ENCODE measurements around the gene PTPRM.

The PTPRM gene

DNA sequence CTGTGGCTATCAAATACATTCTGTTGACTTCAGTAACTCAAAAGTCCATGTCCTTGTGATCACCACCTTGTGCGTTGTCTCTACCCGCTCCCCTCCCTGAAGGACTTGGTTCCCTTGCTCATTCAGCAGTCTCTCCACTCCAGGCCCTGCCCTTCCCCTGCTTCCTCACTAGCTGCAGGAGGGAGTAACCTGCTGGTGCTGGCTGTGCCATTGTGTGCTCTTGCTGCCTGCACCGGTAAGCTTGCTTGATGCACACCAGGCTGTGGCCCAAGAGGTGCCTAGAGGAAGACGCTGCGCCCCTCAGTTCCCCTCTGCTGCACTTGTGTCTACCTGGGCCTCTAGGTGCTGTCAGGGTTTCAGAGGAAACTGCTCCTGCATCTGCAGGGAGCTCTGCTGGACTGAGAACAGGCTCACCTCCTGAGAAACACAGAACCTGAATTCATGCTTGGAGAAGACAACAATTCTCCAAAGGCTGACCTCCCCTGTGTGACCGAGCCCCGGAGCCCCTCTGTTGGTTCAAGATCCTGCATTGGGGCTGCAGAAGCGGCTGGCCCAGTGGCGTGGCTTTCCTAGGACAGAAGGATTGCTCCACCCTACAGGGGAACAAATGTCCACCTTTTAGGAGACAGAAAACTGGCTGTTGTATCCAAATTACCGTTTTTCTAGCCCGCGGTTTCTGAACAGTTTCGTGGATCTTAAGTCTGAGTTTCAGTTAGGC lies 33.6 kb downstream of the PTPRM start:
- no peak for FAIRE-seq

DNA sequence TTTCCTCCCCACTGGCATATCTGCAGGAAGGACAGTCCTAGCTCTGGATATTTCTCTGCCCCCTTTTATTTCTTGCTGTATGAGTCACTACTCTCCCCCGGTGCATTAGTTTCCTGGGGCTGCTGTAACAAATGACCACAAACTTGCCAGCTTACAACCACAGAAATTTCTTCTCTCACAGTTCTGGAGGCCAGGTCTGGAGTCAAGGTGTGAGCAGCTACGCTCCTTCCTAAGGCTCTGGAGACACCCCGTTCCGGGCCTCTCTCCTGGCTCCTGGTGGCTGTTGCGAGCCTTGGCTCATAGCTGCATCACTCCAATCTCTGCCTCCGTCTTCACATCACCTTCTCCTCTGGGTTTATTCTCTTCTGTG lies 34.1 kb downstream of the PTPRM start:
- FAIRE-seq: no peak

DNA sequence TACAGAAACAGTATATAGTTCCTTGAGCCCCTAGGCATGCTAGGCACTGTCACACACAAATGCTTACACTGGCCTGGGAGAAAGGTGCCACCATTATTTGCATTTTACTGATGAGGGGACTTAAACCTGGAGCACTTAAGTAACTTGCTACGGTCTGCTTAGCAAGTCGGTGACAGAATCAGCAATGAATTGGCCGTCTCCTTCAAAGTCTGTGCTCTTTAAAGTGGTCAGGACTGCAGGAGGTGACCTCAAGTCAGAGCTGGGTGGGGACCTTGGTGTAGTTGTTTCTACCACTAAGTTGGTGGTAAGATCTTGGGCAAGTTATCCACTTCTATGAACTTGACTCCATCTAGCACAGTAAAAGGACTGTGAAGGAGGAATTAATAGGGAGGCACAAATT lies 34.8 kb downstream of the PTPRM start:
- FAIRE-seq: no peak

DNA sequence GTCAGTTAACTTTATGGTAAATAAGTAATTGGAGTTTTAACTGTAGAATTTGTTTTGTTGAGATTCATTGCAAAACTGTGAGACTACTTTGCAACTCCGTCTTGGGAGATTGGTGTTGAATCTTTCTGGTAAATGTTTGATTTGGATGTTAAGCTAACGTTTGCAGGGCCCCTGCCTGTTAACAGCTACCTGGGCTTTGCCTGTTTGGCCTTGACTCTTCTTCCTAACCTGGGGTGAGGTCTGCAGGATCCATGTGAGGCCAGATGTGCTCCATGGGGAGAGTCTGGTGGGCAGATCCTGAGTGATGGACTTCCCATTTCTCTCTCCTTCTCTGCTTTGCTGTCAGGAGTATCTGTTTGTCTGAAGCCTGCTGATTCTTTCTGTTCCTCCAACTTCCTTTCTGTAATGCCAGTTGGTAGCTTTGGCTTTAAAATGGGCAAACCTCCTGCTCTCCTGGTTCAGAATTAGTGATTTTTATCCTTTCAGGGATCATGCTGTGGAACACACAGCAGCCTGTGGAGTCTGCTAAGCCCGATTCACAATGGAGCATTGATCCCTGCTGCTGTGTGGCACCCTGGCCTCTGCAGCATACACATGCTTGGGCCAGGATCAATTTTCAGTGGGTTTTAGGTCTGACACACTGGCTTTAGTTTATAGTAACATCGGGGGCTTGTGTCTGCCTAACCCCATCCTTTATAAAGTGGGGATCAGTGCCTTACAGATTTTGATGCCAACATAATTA lies 36.3 kb downstream of the PTPRM start:
- FAIRE-seq: no peak

DNA sequence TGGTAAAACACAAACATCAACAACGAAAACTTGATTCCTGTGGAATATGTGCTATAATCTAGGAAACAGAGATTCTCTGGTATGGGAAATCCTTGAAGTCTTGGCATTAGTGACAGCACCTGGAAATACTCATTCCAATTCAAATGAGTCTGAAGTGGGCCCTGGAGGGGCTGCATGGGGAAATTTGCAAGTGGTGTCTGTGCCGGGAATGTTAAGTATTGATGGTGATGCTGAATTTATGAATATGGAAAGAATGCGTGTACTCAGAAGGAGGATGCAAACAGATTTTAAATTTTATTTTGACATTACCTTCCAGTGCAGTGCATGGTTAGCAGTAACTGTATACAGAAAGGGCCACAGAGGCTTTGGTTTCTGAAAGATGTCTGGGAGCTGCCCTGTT lies 37.2 kb downstream of the PTPRM start:
- FAIRE-seq: no peak

DNA sequence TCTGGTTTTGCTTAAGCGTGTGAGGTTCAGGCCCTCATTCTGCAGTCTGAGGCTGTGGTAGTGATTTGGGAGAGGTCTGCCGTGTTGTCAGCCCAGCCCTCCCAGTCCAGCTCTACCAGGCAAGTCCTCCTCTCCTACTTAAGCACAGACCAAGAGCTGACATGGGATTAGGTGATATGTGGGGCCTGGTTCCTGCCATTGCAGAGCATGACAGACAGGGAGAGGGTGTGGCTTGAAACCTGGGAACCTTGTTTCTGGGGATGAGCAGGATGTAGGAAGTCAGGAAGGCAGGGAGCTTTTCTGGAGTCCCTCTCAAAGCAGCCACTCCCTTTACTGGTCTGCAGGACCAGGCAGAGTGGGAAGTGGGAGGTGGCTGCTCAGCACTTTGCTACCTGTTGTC lies 38.6 kb downstream of the PTPRM start:
- no peak for FAIRE-seq

DNA sequence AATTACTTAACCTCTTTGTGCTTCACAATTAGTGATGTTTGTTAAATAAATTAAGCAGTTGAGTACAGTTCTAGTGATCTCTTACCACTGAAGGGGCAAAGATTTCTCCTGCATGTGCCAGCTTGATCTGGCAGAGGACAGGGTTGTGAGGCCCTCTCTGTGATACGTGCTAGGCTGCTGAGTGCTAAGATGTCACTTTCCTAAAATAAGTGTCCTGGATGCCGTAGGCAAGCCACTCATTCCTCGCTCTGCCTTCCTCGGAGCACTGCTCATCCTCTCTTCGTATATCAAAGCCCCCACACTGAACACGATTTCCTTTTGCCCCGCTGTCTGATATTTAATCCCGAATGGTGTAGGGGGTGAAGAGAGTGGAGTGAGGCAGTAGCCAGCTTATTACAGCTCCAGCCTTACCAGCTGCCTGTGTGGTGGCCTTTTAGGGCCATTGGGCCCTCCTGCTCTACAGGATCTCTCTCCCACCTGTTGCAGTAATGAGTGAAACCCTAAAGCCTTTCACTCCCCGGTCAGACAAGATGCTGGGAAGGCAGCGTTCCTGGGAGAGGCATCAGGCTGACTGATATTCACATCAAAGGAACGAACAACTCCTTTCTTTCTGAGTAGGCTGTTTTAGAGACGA lies 40.5 kb downstream of the PTPRM start:
- no peak for FAIRE-seq

DNA sequence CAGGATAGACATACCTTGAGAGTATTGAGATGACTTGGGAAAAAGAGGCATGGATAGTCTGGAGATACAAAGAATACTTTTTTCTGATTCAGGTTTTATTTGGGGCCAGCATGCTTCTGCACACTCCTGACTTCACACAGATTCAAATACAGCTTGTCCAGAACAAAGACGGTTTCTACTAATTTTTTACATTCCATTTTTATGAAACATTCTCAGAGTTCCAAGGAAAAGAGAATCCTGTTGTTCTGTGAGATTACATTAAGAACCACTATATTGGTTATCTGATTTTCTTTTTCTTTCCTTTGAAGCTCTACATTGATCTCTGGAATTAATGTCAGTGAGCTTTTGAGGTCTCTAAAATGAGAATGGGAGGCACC lies 41.0 kb downstream of the PTPRM start:
- FAIRE-seq: no peak

DNA sequence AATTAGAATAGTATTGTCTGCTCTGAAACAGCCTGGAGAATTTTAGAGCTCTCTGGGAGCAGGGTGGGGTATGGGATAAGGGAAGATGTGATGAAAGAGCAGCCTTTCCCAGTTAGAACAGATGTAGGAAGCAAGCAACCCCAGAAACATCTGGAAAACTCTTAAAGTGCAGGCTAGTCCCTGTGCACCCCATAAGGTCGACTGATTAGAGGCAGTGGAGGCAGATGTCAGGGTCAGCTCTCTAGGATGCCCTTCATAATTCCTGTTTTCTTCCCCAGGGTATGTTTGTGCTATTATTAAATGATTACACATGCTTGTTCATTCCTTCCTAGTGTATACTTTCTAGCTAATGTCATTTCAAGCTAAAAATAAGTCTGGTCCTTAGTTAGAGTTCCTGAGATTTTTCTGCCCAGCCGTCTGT lies 41.7 kb downstream of the PTPRM start:
- FAIRE-seq: no peak

DNA sequence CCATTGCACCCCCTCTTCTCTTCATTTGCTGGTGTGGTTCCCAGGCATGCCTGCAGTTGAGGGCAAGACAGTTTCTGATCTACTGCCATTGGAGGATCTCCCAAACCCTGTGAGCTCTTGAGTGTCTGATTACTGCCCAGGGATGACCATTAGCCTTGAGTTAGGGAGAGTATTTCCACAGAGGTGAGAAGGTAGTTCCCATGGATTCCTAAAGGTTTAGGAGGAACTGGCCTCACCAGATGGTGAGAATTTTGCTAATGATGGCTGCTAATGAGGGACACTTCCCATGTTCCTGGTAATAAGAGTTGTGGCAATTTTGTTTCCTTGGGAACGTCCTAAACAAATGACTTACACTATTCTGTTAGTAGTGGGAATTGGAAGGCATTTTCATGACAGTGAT lies 42.5 kb downstream of the PTPRM start:
- no peak for FAIRE-seq

DNA sequence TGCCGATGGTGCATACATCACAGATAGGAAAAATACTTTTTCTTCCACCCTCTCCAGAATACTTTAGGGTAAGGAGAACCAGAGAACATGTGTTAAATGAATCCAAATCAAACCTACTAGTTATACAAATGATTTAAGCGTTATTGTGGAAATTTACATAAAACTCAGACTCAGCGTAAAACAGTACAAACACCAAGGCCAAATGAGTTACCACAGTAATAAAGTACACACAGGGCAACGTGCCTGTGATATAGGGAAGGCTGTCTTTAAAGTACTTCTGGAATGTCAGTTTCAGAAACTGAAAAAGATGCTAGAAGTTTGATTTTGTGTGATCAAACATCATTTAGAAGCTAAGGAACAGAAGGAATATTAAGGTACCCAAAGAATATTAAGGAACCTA lies 46.9 kb downstream of the PTPRM start:
- no peak for FAIRE-seq

DNA sequence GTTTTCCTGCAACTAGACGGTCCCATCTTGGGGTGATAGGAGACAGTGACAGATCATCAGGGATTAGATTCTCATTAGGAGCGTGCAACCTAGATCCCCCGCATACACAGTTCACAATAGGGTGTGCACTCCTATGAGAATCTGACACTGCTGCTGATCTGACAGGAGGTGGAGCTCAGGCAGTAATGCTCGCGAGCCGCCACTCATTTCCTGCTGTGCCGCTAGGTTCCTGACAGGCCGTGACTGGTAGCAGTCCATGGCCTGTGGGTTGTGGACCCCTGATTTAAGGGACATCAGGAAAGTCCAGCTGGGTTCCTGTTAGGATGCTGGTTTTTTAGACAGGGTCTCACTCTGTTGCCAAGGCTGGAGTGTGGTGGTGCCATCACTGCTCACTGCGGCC lies 48.7 kb downstream of the PTPRM start:
- FAIRE-seq: no peak

DNA sequence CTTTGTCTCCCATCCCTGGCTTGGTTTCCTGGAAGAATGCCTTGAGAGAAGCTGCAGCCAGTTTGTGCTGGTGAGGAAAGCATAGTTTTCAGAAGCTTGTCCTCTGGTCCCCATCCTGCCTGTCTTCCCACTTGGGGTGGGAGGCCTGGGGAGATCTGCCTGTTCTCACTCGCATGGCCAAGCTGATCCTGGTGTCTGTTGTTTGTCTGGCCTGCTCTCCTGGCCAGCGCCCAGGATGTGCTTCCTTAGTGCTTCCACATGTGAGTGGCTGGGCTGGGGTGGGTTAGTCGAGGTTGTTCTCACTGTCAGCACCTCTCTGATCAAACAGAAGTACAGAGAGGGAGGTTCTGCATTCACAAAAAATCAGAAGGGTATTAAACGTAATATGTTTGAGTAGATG lies 49.5 kb downstream of the PTPRM start:
- no peak for FAIRE-seq

DNA sequence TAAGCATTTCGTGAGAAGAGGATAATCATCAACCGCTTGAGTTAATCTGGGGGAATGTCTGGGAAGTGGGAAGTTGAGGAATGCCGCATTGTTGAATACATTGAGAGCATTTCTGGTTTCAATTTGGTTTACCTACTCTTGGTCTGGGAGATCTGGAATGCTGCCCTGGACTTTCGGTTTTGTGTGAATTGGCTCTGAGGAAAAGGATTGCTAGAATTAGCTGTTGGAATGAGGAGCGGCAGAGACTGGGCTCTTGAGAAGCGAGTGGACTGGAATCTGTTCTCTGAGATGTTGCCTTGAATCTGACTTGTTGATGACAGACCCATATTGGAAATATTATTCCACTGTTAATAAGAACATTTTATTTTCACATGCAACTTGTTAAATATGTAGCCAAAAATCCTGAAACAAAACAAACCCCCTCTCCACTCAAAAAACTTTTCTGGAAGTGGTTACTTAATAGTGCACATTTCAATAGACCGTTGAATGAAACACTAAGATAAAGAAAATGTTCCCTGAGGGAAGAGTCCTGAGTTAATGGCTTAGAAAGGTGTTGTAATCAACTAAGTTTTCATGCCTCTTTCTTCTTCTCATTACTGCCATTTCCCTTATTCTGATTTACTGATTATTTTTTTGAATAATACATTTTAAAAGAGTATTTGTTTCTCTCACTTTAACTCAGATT lies 50.8 kb downstream of the PTPRM start:
- no peak for FAIRE-seq

DNA sequence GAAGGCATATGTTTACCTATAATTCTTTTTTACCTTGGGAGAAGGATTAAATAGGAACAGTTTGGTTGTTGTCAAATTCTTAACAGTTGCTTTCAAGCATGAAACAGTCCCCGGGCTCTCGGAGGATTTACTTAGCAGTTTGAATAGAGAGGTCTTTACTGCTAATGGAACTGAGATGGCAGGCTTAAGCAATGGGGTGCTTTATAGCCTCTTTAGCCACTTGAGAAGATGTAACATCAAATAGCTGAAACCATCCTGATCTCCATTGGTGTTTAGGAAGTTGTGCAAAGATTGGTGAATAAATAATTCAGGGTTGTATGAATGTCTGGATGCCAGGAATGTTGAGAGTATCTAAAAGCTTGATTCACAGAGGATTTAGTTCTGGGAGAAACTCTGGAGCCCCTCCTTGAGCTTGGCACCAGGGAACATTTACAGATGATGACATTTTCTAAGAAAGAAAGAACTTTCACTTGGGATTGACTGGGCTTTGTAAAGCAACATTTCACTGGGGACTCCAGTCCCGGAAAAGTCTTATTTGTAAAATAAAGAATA lies 51.9 kb downstream of the PTPRM start:
- no peak for FAIRE-seq

DNA sequence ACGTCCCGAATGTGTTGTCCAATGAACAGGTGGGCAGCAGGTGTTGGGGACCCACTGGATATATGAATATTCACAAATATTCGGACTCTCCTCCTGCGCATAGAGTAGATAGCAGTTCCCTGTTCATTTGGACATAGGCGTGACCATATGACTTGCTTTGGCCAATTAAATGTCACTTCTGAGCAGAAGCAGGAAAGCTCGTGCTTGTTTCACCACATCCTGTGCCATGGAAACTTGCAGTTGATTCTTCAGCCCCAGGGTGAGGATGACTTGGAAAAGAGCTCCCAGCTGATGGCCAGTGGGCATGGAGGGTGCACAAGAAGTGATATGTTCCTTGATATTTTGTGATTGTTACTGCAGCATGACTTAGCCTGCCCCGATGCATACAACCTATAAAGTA lies 52.6 kb downstream of the PTPRM start:
- FAIRE-seq: no peak

DNA sequence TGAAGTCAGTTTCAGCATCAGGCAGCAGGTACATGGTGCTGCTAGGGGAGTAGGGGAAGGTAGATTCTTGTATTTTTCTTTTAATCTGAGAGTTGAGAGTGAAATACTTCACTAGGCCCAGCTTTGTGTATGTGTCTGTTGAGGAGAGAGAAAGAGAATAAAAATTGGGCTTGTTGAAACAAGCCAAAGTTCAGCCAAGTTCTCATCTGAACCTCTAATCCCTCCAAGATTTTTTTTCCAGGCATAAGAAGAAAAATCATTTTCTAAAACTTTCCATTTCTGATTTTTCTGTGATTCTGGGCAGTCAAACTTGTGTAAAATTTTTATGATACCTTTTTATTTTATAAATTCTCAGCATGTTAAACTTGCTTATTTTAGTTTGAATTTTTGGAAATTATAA lies 55.6 kb downstream of the PTPRM start:
- FAIRE-seq: no peak

DNA sequence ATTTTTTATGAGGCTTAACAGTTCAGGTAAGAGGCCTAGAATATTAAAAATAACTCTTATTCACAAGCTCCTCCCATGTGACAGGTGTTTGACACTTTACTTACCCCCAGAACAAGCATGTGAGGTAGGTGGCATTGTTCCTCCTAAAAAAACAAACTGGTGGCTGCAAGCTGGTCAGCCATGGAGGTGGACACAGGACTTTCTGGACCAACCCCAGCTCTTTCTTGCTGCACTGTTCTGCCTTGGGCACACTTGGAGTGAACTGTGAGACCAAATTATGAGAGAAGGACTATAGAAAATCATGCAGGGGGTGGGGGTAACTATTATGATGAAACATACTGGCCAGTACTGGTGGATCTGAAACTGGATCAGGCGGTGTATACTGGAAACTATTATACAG lies 56.6 kb downstream of the PTPRM start:
- no peak for FAIRE-seq

DNA sequence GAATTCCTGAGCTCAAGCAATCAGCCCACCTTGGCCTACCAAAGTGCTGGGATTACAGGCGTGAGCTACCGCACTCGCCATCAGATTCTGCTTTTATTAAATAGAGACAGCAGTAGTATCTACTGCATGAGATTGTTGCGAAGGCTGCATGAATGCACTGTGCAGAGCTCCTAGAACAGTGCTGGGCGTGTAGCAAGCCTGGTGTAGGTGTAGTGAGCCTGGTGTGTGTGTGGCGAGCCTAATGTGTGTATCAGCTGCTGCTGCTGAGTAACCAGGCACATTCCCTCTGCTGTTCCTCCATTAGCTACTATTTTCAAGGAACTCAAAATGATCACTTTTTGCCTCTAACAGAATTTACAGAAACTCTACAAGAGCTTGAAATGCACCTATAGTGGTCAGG lies 57.6 kb downstream of the PTPRM start:
- no peak for FAIRE-seq

DNA sequence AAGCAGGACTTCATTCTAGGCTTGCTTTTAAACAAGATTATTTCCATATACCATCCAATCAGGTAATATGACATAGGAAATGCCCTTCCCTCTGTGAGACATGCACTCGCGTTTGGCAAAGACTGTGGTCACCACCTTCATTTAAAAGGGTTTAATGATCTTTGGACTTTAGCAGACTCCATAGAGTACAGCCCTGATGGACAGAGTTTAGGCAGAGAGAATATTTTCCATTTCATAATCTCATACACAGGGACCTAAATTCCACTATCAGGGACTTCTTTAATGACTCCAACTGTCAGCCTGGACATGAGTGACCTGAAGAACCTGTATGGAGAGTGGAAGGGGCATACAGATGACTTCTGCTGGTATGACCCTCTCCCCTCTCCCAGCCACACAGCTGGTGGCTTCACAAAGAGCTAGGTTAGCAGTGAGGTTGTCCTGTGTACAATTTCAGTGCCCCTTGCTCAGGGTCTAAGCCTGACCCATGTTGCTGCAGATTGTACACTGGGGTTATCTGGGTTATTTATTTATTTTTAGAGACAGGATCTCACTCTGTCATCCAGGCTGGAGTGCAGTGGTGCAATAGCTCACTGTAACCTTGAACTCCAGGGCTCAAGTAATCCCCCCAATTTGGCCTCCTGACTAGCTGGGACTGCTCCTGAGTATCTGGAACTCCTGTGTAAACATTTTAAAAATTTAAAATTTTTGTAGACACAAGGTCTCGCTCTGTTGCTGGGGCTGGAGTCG lies 59.2 kb downstream of the PTPRM start:
- no peak for FAIRE-seq

DNA sequence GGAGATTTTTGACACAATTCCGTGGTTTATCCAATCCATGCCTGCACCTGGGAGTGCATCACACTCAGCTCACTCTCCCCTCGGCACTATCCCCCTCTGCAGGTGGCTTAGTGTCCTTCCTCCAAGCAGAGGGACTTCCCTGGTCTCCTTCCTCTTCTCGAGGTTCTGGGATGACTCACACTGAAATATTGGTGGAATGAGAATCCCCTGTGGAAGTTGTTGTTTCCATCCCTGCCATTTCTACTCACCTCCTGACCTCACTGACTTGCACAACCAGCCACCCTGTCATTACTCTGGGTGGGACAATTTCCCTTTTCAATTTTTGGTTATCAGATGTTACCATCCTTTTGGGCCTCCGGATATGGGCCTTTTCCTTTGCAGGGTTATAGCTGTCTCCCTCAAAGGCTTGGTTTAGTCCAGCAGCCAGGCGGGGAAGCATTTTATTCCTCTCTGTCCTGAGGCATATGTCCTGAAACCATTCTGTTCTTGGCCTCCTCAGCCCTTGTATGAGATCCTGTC lies 59.9 kb downstream of the PTPRM start:
- FAIRE-seq: no peak

DNA sequence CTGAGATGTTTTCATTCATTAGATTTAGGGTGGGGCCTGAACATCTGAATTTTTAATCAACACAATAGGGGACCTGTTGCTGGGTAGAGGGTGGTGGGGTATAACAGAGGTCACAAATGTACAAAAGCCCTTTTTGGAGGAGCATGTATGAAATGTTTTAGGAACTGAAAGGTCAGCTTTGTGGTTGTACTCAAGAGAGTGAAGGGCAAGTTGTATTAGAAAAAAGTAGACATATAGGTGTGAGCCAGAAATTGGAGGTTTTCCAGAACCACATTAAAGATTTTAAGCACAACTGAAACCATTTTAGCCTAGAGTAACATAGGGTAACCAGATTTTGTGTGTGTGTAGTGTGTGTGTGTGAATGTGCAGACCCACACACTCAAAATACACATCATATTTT lies 62.3 kb downstream of the PTPRM start:
- no peak for FAIRE-seq
